HUES64 (cell line): ENCODE measurements around the gene RALGPS2.

Experiments
- H3K27ac ChIP-seq: 2 replicates; pipeline ENCODE4 v1.7.0; 2013; ENCODE audit warnings: low read depth, low read length, inconsistent platforms
- H3K27me3 ChIP-seq: 2 replicates; pipeline ENCODE4 v1.6.1; 2013; ENCODE audit warnings: mild to moderate bottlenecking, low read length; ENCODE audit not compliant: insufficient read depth
- H3K36me3 ChIP-seq: 2 replicates; pipeline ENCODE4 v1.6.1; 2013; ENCODE audit warnings: mild to moderate bottlenecking, low read length; ENCODE audit not compliant: insufficient read depth
- H3K4me1 ChIP-seq: 2 replicates; pipeline ENCODE4 v1.6.1; 2013; ENCODE audit warnings: mild to moderate bottlenecking, low read length, moderate library complexity; ENCODE audit not compliant: insufficient read depth
- H3K4me3 ChIP-seq: 2 replicates; pipeline ENCODE4 v1.5.1; 2013; ENCODE audit warnings: mild to moderate bottlenecking, low read length, moderate library complexity
- H3K9ac ChIP-seq: 2 replicates; pipeline ENCODE4 v1.6.1; 2013; ENCODE audit warnings: mild to moderate bottlenecking, low read depth, low read length
- H3K9me3 ChIP-seq: 2 replicates; pipeline ENCODE4 v1.6.1; 2013; ENCODE audit warnings: low read depth, low read length; ENCODE audit not compliant: insufficient read depth
- WGBS: fragments of 150-250, 120-280 bp; methylation state at CpG from one replicate; pipeline ENCODE4 v1.1.7; 2013; ENCODE audit warnings: missing lambda C conversion rate; 5-methylcytosine and 5-hydroxymethylcytosine counted together

The RALGPS2 gene

GRCh38 chr1:178781533-178782330 is 56.7 kb downstream of the RALGPS2 start:
- H3K9ac ChIP-seq: no peak overlapping the region
- H3K27me3 ChIP-seq: no peaks in the 10 kb centered on the region
- H3K9me3 ChIP-seq: no peaks in the 10 kb centered on the region
- peaks cover 32% of the 10 kb centered on the region for H3K36me3 ChIP-seq
- H3K4me1 ChIP-seq: peaks cover 6% of the 10 kb centered on the region
- H3K4me3 ChIP-seq: no peak overlapping the region
- H3K27ac ChIP-seq: no peak overlapping the region
- WGBS: 95% methylated on average over 2 of the region's 2 CpGs

GRCh38 chr1:178784131-178784536 is 59.1 kb downstream of the RALGPS2 start:
- H3K36me3 ChIP-seq: peaks cover 34% of the 10 kb centered on the region
- 94% methylated on average over 2 of the region's 2 CpGs for WGBS
- H3K27me3 ChIP-seq: no peaks in the 10 kb centered on the region

GRCh38 chr1:178792394-178792793 is 67.3 kb downstream of the RALGPS2 start:
- Histone ChIP-seq H3K9ac (no peak overlapping the region), H3K27me3 (no peaks in the 10 kb centered on the region), H3K4me1 (no peaks in the 10 kb centered on the region), H3K36me3 (peaks cover 13% of the 10 kb centered on the region; the same call in 1 of the 2 replicates), H3K4me3 (no peak overlapping the region), H3K27ac (no peak overlapping the region), H3K9me3 (no peaks in the 10 kb centered on the region)
- 96% methylated on average over 3 of the region's 3 CpGs for WGBS

More at GRCh38 chr1:178784131-178784536, 59.1 kb downstream of the RALGPS2 start:
- H3K9ac ChIP-seq: no peak overlapping the region
- no peaks in the 10 kb centered on the region for H3K9me3 ChIP-seq
- peaks cover 6% of the 10 kb centered on the region for H3K4me1 ChIP-seq
- H3K4me3 ChIP-seq: no peak overlapping the region
- H3K27ac ChIP-seq: no peak overlapping the region

GRCh38 chr1:178796013-178796412 is 71.0 kb downstream of the RALGPS2 start:
- Histone ChIP-seq H3K27ac (no peak overlapping the region), H3K27me3 (no peaks in the 10 kb centered on the region), H3K4me1 (no peaks in the 10 kb centered on the region), H3K9me3 (no peaks in the 10 kb centered on the region), H3K4me3 (no peak overlapping the region), H3K36me3 (peaks cover 3% of the 10 kb centered on the region), H3K9ac (no peak overlapping the region)
- WGBS: 92% methylated on average over 3 of the region's 3 CpGs

- WGBS: 100% methylated on average over 1 of the region's 2 CpGs
- H3K4me3 ChIP-seq: no peak overlapping the region
- H3K9me3 ChIP-seq: no peaks in the 10 kb centered on the region
- no peaks in the 10 kb centered on the region for H3K4me1 ChIP-seq
- no peak overlapping the region for H3K9ac ChIP-seq
- no peaks in the 10 kb centered on the region for H3K27me3 ChIP-seq
- peaks cover 3% of the 10 kb centered on the region for H3K36me3 ChIP-seq
- H3K27ac ChIP-seq: no peak overlapping the region
Observed at GRCh38 chr1:178797590-178797989, 72.5 kb downstream of the RALGPS2 start.

- Histone ChIP-seq H3K9me3 (no peaks in the 10 kb centered on the region), H3K36me3 (peaks cover 3% of the 10 kb centered on the region), H3K4me3 (no peak overlapping the region), H3K9ac (no peak overlapping the region), H3K27me3 (no peaks in the 10 kb centered on the region), H3K27ac (no peak overlapping the region), H3K4me1 (no peaks in the 10 kb centered on the region)
- 96% methylated on average over 6 of the region's 6 CpGs for WGBS
Observed at GRCh38 chr1:178798232-178798861, 73.3 kb downstream of the RALGPS2 start.

- Histone ChIP-seq H3K36me3 (peaks cover 7% of the 10 kb centered on the region), H3K4me3 (no peak overlapping the region), H3K9ac (no peak overlapping the region), H3K27ac (no peak overlapping the region), H3K27me3 (no peaks in the 10 kb centered on the region), H3K9me3 (no peaks in the 10 kb centered on the region), H3K4me1 (peaks cover 5% of the 10 kb centered on the region)
- WGBS: 96% methylated on average over 2 of the region's 3 CpGs
Observed at GRCh38 chr1:178802873-178803272, 77.8 kb downstream of the RALGPS2 start.

DNA sequence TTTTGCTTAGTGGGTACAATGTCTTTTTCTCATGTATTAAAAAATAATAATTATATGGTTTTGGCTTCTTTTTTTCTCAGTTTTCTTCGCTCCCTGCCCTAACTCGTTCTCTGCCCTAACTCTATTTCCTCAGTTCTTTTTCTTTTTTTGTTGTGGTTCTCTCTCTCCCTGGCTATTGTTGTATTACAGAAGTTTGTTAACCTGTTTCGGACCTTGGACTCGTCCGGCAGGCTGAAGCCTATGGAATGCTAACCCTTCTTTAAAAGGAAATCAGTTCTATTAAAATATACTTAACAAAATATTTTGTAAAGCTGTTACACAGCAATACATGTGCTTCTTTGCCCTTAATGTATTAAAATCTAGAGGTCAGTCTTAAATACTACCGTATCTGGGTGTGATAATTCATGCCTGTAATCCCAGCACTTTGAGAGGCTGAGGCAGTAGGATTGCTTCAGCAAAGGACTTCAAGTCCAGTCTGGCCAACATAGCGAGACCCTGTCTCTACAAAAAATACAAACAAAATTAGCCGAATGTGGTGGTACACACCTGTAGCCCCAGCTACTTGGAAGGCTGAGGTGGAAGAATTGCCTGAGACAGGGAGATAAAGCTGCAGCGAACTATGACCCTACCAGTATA is 81.7 kb downstream of the RALGPS2 start:
- no peak overlapping the region for H3K4me3 ChIP-seq
- WGBS: 95% methylated on average over 4 of the region's 9 CpGs
- H3K4me1 ChIP-seq: peaks cover 5% of the 10 kb centered on the region
- no peak overlapping the region for H3K27ac ChIP-seq
- peaks cover 17% of the 10 kb centered on the region for H3K36me3 ChIP-seq
- no peak overlapping the region for H3K9ac ChIP-seq
- H3K9me3 ChIP-seq: no peaks in the 10 kb centered on the region
- H3K27me3 ChIP-seq: no peaks in the 10 kb centered on the region

DNA sequence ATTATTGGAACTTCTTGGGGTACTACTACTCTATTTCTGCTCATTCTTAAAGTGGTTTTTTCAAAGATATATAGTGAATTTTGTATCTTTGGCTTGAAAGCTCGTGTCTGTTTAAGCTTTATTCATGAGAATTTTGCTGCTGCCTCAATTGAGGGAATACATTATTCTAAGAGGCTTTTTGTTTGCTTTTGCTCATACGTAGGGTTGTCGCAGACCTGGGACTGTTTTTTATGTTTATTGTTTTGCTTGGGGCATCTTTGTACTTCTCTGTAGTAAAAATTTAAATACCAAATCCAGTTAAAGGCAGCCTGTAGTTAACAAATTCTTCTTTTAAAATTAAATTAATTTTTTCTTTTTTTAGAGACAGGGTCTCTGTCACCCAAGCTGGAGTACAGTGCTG is 83.5 kb downstream of the RALGPS2 start:
- no peak overlapping the region for H3K9ac ChIP-seq
- no peaks in the 10 kb centered on the region for H3K9me3 ChIP-seq
- no peak overlapping the region for H3K27ac ChIP-seq
- peaks cover 17% of the 10 kb centered on the region for H3K36me3 ChIP-seq
- no peaks in the 10 kb centered on the region for H3K27me3 ChIP-seq
- WGBS: 90% methylated on average over 3 of the region's 3 CpGs
- H3K4me3 ChIP-seq: no peak overlapping the region
- H3K4me1 ChIP-seq: peaks cover 5% of the 10 kb centered on the region

- no peaks in the 10 kb centered on the region for H3K27me3 ChIP-seq
- H3K4me1 ChIP-seq: peaks cover 5% of the 10 kb centered on the region
- peaks cover 18% of the 10 kb centered on the region for H3K36me3 ChIP-seq
Observed at GRCh38 chr1:178810585-178810984, 85.5 kb downstream of the RALGPS2 start.

GRCh38 chr1:178818416-178818815 is 93.4 kb downstream of the RALGPS2 start:
- Histone ChIP-seq H3K27ac (no peak overlapping the region), H3K4me1 (no peaks in the 10 kb centered on the region), H3K4me3 (no peak overlapping the region), H3K9ac (no peak overlapping the region), H3K27me3 (no peaks in the 10 kb centered on the region), H3K36me3 (peaks cover 9% of the 10 kb centered on the region; the same call in 1 of the 2 replicates), H3K9me3 (no peaks in the 10 kb centered on the region)
- 97% methylated on average over 2 of the region's 2 CpGs for WGBS

More at GRCh38 chr1:178810585-178810984, 85.5 kb downstream of the RALGPS2 start:
- H3K9ac ChIP-seq: no peak overlapping the region
- H3K4me3 ChIP-seq: no peak overlapping the region
- no peaks in the 10 kb centered on the region for H3K9me3 ChIP-seq
- H3K27ac ChIP-seq: no peak overlapping the region
